ENCODE results near the gene ZC3H7B.

DNA sequence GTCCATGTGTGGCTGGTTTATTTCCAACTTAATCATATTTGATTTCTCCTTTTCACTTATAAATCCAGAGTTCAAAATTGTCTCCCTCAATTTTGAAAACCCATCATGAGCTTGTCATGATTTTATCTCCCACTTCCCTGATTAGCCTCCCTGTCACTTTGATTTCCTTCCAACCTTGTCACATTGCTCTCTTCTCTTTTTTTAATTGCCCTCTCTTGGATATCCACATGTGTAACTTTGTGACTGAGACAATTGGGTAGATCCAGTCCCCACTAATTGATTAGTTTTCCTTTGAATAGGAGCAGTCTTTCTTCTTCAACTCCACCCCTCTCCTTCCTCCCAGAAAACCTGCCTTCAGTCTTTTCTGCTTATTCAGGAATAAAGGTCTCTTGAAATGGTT is 82.8 kb downstream of the ZC3H7B start:
- TF ChIP-seq, protein P1, sequence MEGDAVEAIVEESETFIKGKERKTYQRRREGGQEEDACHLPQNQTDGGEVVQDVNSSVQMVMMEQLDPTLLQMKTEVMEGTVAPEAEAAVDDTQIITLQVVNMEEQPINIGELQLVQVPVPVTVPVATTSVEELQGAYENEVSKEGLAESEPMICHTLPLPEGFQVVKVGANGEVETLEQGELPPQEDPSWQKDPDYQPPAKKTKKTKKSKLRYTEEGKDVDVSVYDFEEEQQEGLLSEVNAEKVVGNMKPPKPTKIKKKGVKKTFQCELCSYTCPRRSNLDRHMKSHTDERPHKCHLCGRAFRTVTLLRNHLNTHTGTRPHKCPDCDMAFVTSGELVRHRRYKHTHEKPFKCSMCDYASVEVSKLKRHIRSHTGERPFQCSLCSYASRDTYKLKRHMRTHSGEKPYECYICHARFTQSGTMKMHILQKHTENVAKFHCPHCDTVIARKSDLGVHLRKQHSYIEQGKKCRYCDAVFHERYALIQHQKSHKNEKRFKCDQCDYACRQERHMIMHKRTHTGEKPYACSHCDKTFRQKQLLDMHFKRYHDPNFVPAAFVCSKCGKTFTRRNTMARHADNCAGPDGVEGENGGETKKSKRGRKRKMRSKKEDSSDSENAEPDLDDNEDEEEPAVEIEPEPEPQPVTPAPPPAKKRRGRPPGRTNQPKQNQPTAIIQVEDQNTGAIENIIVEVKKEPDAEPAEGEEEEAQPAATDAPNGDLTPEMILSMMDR (IDR thresholded peaks at IDR 0.05; ENCODE audit: insufficient read depth, low read length): no peak
- TF ChIP-seq, protein P2, sequence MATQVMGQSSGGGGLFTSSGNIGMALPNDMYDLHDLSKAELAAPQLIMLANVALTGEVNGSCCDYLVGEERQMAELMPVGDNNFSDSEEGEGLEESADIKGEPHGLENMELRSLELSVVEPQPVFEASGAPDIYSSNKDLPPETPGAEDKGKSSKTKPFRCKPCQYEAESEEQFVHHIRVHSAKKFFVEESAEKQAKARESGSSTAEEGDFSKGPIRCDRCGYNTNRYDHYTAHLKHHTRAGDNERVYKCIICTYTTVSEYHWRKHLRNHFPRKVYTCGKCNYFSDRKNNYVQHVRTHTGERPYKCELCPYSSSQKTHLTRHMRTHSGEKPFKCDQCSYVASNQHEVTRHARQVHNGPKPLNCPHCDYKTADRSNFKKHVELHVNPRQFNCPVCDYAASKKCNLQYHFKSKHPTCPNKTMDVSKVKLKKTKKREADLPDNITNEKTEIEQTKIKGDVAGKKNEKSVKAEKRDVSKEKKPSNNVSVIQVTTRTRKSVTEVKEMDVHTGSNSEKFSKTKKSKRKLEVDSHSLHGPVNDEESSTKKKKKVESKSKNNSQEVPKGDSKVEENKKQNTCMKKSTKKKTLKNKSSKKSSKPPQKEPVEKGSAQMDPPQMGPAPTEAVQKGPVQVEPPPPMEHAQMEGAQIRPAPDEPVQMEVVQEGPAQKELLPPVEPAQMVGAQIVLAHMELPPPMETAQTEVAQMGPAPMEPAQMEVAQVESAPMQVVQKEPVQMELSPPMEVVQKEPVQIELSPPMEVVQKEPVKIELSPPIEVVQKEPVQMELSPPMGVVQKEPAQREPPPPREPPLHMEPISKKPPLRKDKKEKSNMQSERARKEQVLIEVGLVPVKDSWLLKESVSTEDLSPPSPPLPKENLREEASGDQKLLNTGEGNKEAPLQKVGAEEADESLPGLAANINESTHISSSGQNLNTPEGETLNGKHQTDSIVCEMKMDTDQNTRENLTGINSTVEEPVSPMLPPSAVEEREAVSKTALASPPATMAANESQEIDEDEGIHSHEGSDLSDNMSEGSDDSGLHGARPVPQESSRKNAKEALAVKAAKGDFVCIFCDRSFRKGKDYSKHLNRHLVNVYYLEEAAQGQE (IDR thresholded peaks at IDR 0.05; ENCODE audit: insufficient replicate concordance, low read depth): no peak
- TF ChIP-seq POLR2AphosphoS5 (IDR thresholded peaks at IDR 0.05; ENCODE audit: low read depth) (no peak), SPI1 (IDR thresholded peaks at IDR 0.05; ENCODE audit: borderline replicate concordance, low read depth) (no peak), GABPA (IDR thresholded peaks at IDR 0.05; ENCODE audit: low read depth) (no peak)
